GM21390 (cell line): ENCODE results near the gene GCFC2.

Experiments
- ATAC-seq: cut with Tn5 transposase; IDR thresholded peaks from one replicate; pipeline ENCODE4 v1.9.1; 2021; ENCODE audit not compliant: unreplicated experiment

Gene GCFC2

DNA sequence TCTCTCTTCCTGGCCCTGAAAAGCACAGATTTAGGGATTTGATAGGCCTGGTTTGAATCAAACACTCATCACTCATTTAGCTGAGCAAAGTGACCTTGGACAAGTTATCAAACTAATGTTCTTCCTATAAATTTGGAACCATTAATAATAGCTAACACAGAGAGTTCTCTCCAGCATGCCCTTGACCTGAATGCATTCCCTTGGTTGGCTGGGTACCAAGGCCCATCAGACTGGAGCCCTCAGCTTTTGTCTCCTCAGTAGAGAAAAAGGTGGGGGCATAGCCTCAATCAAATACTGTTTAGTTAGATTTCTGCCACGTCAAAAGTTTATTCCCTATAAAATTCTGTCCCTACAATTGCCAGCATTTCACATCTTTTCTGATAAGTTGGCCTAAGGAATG is 77.9 kb downstream of the GCFC2 start:
- ATAC-seq = no peak

DNA sequence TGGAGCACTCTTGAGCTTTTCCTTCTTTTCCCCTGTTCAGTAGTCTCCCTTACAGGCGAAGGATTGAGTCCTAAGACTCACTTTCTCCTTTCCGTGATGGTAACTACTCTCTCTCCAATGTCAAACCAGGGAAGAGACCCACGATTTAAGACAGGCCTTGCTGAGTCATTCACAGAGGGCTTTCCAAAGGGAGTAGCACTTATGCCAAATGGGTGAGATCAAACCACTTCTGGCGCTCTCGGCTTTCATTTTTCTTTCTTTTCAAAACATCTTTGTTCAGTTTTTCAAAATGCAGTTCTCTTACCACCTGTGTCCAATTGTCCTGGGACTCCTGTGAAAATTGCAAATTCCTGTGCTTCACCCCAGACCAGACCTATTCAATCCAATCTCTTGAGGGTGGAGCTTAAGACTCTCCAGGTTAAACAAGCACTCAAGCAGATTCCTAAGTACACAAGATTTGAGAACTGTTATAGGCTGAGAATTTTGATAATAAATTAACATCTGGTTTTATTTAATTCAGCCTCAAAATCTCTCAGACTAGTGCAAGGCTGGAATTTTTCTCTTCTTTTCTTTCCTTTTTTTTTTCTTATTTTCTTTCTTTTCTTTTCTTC is 78.5 kb downstream of the GCFC2 start:
- no peak for ATAC-seq

DNA sequence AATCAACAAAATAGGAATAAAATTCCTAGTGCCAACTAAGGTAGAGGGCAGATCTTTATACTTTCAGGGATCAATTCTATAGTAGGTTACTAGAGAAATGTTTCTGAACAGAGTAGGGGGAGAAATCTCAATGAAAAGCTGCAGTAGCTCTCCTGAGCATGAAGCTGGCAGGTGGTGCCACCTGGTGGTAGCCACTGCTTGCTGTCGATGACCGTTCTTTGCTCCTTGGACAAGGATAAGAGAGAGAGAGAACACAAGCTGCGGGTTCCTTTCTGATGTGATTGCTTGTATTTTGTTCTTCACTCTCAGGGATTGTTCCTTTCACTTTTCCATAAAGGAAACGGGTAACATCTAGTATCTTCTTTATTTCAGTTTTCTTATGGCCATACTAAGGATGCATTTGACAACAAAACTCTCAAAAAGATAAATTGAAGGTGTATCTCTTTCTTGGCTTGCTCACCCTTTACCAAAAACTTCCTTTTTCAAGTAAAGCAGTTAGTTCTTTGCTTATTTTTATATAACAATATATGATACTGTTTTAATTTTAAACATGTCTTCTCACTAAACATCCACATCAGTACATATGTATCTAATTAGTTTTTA is 82.7 kb downstream of the GCFC2 start:
- ATAC-seq = peak; percentile 90

DNA sequence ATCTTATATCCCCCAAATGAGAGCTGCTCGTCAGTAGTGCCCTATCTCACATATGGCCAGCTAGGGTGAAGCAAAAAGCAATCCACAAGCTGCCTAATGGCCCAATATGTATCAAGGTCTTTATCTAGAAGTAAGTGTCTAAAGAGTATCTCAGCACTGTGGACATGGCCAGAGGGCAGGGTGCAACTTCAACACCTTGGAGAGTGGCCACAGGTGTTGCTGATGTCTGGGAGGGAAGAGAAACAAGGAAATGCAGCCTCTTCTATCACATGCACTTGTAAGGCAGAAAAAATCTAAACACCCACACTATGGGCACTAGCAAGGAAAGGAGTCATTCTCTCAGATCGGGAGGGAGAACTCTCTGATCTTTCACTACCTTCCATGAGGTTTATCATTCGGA is 87.8 kb downstream of the GCFC2 start:
- ATAC-seq = no peak

DNA sequence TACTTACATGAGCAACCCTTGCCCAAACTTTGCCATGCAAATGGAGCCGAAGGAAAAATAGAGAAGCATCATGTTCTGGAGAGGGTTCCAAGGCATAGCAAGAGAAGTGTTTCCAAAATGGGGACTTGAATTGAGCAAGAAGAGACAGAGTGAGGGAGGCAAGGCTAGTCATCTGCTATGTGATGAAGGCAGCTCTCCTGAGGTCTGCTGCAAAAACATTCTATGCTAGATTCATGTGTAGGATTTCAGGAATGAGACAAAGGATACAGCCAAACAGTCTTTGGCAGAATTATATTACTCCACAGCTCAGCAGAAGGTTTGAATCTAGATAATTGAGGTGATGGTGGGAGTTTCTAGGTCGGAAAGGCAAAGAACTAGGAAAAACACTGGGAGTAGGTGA is 88.2 kb downstream of the GCFC2 start:
- no peak for ATAC-seq

DNA sequence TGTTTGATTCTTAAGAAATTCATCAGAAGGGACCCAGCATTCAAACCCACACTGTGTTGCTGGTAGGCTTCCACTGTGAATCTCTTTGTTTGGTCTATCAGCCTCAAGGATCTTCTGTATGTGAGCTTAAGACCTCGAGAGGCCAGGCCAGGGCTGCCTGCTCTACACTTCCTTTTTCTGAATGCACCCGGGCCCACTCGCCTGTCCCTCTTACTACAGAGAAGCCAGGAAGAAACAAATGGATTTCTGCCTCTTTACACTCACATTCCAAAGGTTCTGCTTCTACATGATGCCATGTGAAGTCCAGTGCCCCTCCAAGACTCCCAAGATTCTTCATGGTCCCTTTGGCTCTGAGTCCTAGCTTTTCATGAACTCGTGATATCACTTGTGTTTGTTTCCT is 89.5 kb downstream of the GCFC2 start:
- ATAC-seq = no peak

DNA sequence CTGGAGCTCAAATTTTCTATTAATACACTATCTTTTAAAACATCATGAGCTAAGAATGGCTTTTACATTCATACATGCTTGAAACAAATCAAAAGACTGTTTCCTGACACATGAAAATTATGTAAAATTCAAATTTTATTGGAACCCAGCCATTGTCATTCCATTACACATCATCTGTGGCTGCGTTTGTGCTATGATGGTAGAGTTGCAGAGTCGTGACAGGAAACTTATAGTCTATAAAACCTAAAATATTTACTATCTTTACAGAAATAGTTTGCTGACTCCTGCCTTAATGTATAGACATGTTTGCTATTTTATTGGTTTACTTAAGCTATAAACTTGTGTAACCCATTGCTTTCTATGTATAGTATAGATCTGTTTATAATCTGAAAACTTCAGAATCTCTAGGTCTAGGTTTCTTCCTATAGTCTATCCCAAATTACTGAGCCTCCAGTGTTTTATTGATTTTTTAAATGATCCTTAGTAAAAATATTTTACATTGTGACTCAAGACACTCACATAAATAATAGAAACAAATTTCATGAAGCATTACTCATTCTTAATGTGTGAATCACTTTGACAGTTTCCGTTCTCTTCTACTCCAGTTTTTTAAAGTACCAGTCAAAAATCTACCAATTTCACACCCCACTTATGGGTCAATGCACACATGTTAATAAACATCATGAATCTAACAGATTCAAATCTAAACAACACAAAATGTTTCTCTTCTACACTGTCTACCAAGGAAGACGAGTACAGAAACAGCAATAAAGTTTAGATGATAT is 90.6 kb downstream of the GCFC2 start:
- ATAC-seq = no peak

DNA sequence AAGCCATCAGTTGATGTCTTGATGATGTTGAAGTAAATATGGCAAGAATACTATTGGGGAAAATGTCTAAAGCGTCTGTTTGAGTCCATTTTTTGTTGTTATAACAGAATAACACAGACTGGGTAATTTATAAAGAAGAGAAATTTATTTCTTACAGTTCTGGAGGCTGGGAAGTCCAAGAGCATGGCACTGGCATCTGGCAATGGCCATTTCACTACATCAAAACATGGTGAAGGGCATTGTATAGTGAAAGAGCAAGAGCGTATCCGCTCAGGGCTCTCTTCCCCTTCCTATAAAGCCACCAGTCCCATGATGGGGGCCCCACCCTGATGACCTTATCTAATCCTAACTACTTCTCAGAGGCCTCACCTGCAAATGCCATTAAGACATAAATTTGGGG is 93.8 kb downstream of the GCFC2 start:
- no peak for ATAC-seq

DNA sequence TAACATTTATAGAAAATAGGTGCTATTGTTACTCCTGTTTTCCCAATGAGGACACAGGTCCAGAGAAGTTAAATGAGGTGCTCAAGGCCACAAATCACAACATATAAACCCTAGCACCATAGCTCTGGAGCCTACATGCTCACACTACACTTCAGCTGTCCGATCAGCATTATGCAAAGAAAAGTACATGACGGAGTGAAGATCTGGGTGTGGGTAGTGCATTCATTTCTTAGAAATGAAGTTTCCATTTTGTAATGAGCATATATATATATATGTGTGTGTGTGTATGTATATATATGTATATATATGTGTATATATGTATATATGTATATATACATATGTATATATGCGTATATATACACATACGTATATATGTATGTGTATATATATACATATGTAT is 94.3 kb downstream of the GCFC2 start:
- no peak for ATAC-seq

DNA sequence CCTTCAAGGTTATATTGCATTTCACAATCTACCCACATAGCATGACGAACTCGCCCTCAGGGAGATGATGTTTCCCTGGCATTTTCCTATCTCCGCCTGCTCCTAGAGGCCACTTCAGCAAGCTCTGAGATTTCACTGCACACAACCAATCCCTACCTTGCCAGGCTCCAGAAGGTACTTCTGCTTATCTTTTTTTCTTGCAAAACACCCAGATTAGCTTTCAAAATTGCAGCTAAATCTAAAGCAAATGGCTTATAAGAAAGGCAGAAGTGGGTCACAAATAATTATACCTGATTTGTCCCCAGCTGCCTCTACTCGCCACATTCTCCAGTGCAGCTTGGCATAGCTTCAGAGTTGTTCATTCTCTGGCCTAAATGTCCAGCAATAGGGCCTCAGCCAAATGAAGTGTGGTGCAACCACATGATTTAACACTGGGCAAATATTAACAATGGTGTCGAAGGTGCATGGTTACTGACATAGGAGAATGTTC is 96.5 kb downstream of the GCFC2 start:
- no peak for ATAC-seq

DNA sequence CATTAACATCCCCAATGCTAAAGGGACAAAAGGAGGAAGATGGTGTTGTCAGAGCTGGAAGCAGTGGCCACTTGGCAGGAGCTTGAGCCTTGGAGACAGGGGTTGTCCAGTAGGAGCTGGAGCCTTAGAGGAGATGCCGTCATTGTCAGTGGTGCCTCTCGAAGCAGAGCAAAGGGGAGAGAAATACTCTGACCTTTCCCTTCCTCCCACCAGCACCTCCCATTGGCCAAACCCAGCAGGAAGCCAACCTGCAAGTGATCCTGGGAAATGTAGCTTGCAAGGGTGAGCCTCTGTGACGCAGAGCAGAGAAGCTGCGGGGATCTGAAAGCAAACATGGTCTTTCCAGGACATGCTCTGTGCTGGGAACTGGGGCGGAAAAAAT is 97.9 kb downstream of the GCFC2 start:
- ATAC-seq = no peak
